ENCODE measurements around the gene PXDN. TPM values are rescaled to one million over a fixed set of nuclear protein-coding genes. Genes with fewer than 3 reads are reported as not detected.
"Not testable (repeated sequence)": the region's sequence is repeated elsewhere in the genome, so short reads cannot be mapped to it uniquely, and the experiment has no call there.

The PXDN gene
- total RNA-seq, 1 experiment from 2014 or later, result 0.25 TPM

GRCh38 chr2:1727101-1727771, 17.1 kb downstream of the PXDN start:
- no peaks in the 10 kb centered on the region for H3K9me3 ChIP-seq
- no peaks in the 10 kb centered on the region for H3K27me3 ChIP-seq (replicated peaks; ENCODE audit: control insufficient read depth, insufficient read depth, low read length)
- Mint-ChIP-seq H3K4me1 (ENCODE audit: low read depth, unreplicated experiment) (peaks cover 6% of the 10 kb centered on the region), H3K9me3 (ENCODE audit: unreplicated experiment) (peaks cover 2% of the 10 kb centered on the region), H3K36me3 (ENCODE audit: insufficient read depth, unreplicated experiment) (no peaks in the 10 kb centered on the region), H3K27ac (ENCODE audit: unreplicated experiment) (no peak overlapping the region), H3K27me3 (ENCODE audit: insufficient read depth, unreplicated experiment) (no peaks in the 10 kb centered on the region), H3K4me3 (ENCODE audit: unreplicated experiment) (no peak overlapping the region)
- ChIA-PET POLR2A (no interaction called here), CTCF (no interaction called here)
- BruUV-seq (replicated peaks), result no TSS peak
- TF ChIP-seq, protein P1, sequence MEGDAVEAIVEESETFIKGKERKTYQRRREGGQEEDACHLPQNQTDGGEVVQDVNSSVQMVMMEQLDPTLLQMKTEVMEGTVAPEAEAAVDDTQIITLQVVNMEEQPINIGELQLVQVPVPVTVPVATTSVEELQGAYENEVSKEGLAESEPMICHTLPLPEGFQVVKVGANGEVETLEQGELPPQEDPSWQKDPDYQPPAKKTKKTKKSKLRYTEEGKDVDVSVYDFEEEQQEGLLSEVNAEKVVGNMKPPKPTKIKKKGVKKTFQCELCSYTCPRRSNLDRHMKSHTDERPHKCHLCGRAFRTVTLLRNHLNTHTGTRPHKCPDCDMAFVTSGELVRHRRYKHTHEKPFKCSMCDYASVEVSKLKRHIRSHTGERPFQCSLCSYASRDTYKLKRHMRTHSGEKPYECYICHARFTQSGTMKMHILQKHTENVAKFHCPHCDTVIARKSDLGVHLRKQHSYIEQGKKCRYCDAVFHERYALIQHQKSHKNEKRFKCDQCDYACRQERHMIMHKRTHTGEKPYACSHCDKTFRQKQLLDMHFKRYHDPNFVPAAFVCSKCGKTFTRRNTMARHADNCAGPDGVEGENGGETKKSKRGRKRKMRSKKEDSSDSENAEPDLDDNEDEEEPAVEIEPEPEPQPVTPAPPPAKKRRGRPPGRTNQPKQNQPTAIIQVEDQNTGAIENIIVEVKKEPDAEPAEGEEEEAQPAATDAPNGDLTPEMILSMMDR (IDR thresholded peaks at IDR 0.05; ENCODE audit: insufficient read depth in 1 of 2, low read depth in 1 of 2, low read length in 1 of 2, severe bottlenecking in 1 of 2, unreplicated experiment in 1 of 2), result no peak
- no peaks in the 10 kb centered on the region for H3K36me3 ChIP-seq (ENCODE audit: control insufficient read depth, insufficient read depth, low read length)
- intact Hi-C loops (cut with micrococcal nuclease; ENCODE audit: unreplicated experiment), result no loop called here
- H3K4me3 ChIP-seq (ENCODE audit: low read depth, low read length), result no peak overlapping the region
- DNase-seq, result peak in 1 of 2 experiments; percentile 17
- H3K4me1 ChIP-seq, result no peaks in the 10 kb centered on the region

DNA sequence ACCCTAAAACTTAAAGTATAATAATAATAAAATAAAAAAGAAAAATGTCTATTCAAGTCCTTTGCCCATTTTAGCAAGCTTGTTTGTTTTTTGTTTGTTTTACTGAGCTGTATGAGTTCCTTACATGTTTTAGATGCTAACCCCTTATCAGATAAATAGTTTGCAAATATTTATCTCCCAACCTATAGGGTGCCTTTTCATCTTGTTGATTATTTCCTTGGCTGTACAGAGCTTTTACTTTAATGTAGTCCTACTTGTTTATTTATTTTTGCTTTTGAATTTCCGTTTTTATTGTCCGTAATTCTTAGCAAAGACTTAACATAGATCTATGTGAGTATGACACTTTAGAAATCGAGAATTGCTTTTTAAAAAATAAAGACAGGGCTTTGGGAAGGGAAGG, 17.8 kb downstream of the PXDN start:
- Mint-ChIP-seq H3K27me3 (ENCODE audit: insufficient read depth, unreplicated experiment) (no peaks in the 10 kb centered on the region), H3K36me3 (ENCODE audit: insufficient read depth, unreplicated experiment) (no peaks in the 10 kb centered on the region), H3K9me3 (ENCODE audit: unreplicated experiment) (no peaks in the 10 kb centered on the region), H3K4me3 (ENCODE audit: unreplicated experiment) (no peak overlapping the region), H3K27ac (ENCODE audit: unreplicated experiment) (no peak overlapping the region), H3K4me1 (ENCODE audit: low read depth, unreplicated experiment) (peaks cover 6% of the 10 kb centered on the region)
- ChIA-PET CTCF (no interaction called here), POLR2A (no interaction called here)
- TF ChIP-seq, protein P1 (IDR thresholded peaks at IDR 0.05; ENCODE audit: insufficient read depth in 1 of 2, low read depth in 1 of 2, low read length in 1 of 2, severe bottlenecking in 1 of 2, unreplicated experiment in 1 of 2), result no peak
- no peak for DNase-seq
- H3K36me3 ChIP-seq (ENCODE audit: control insufficient read depth, insufficient read depth, low read length), result no peaks in the 10 kb centered on the region
- no TSS peak for BruUV-seq (replicated peaks)
- H3K4me3 ChIP-seq (ENCODE audit: low read depth, low read length), result no peak overlapping the region
- H3K27me3 ChIP-seq (replicated peaks; ENCODE audit: control insufficient read depth, insufficient read depth, low read length), result no peaks in the 10 kb centered on the region
- H3K9me3 ChIP-seq, result no peaks in the 10 kb centered on the region
- no peaks in the 10 kb centered on the region for H3K4me1 ChIP-seq
- intact Hi-C loops (cut with micrococcal nuclease; ENCODE audit: unreplicated experiment), result no loop called here

GRCh38 chr2:1724351-1724750, 20.0 kb downstream of the PXDN start:
- H3K4me3 ChIP-seq (ENCODE audit: low read depth, low read length); H3K4me1 ChIP-seq; H3K9me3 Mint-ChIP-seq (ENCODE audit: unreplicated experiment); H3K36me3 Mint-ChIP-seq (ENCODE audit: insufficient read depth, unreplicated experiment); intact Hi-C loops (cut with micrococcal nuclease; ENCODE audit: unreplicated experiment); H3K9me3 ChIP-seq; BruUV-seq (replicated peaks); H3K27me3 ChIP-seq (replicated peaks; ENCODE audit: control insufficient read depth, insufficient read depth, low read length); H3K27ac Mint-ChIP-seq (ENCODE audit: unreplicated experiment); H3K4me1 Mint-ChIP-seq (ENCODE audit: low read depth, unreplicated experiment); H3K36me3 ChIP-seq (ENCODE audit: control insufficient read depth, insufficient read depth, low read length); H3K4me3 Mint-ChIP-seq (ENCODE audit: unreplicated experiment); CTCF ChIA-PET; DNase-seq; POLR2A ChIA-PET; H3K27me3 Mint-ChIP-seq (ENCODE audit: insufficient read depth, unreplicated experiment): not testable (repeated sequence)
